ENCODE data around the gene MTMR4.
"Not testable (repeated sequence)": the region's sequence is repeated elsewhere in the genome, so short reads cannot be mapped to it uniquely, and the experiment has no call there.

MTMR4 gene

DNA sequence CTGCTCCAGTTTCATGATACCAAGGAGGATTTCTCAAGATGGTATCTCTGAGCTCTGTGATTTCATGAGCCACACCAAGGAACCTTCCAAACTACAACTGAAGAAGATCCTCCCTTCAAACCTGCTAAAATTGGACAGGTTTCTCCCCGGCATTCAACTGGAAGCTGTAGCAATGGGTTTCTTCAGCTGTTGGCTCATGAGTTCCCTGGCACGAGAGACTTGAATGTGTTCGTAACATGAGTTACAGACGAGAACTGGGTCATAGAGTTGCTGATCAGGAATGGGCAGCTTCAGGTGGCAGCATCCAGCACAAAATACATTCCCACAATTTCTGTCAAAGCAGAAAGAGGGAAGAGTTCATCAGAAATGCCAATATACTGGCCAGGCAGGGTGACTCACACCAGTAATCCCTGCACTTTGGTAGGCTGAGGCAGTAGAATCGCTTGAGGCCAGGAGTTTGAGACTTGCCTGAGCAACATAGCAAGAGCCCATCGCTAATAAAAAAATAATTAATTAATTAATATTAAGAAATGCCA lies 22.9 kb downstream of the MTMR4 start:
- DNase-seq, result no peak

DNA sequence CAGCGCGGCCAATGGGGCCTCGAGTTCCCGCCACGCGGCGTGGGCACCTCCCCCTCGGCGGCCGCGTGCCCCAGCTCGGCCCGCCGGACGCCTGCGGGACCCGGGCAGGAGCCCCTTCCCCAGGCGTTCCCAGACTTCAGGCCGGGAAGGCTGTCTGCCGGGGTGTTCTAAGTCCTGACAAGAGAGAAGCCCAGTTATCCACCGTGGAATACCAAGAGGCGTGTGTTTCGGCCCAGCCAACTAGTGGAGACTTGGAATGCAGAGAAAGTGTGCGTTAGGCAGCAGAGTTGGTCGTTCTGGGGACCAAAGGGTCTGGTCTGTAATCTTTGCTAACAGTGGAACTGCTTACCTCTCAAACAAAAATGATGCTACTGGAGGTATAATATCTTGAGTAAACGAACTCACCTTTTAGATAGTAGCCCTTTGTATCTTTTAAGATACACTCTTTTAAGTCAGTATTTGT lies 26.0 kb downstream of the MTMR4 start:
- no peak for DNase-seq

DNA sequence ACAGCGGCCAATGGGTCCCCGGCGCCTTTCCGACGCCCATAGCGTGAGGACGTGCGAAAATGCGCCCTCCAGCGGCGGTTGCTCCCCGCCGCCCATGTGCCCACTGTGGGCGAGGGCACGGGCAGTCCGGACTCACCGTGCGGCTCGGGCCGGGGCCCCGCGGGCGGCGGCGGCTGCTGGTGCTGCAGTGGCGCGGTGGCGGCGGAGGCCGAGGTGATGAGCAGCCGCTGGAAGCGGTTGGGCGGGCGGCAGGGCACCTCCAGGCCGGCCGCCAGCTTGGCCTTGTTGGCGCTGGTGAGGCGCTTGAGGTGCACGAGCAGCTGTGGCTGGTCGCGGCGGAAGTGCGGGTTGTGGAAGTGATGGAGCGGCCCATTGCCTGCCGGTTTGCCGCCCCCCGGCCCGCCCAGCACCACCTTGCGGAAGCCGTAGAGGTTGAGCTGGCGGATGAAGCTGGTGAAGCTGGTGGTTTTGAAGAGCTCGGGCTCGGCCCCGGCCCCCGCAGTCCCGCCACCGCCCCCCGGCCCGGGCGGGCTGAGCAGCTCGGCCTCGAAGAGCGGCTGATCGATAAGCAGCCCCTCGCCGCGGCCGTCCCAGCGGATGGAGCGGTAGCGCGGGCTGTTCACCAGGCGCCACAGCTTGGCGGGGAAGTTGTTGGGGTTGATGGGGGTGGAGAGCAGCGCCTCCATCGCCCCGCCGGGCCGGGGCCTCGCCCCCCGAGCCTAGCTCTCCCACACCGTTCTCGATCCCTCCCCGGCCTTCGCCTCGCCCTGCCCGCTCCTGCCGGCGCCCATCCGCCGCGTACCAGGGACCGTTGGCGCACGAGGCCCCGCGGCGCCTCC lies 26.6 kb downstream of the MTMR4 start, which contains the start of gene HSF5:
Gene HSF5 (minus strand): TSS at position 820 of the 839 bp plus-strand sequence. CDS start 134 bp downstream, at position 686.
- peak; percentile 67 for DNase-seq

DNA sequence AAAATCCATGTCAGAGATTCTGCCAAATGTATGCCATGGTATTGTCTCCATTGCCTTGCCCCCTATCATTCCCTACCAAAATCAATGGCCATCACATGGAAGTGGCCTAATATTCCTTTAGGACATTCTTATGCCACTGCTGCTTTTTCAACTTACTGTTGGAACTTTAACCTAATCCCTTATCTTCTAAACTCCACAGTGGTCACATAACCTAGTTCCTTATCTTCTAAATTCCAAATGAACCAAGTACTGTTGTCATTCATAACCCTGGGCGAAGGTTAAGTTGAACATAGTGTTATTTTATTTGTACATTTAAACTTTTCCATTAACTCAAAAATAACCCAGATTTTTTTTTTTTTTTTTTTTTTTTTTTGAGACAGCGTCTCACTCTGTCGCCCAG lies 29.8 kb downstream of the MTMR4 start:
- no peak for DNase-seq

DNA sequence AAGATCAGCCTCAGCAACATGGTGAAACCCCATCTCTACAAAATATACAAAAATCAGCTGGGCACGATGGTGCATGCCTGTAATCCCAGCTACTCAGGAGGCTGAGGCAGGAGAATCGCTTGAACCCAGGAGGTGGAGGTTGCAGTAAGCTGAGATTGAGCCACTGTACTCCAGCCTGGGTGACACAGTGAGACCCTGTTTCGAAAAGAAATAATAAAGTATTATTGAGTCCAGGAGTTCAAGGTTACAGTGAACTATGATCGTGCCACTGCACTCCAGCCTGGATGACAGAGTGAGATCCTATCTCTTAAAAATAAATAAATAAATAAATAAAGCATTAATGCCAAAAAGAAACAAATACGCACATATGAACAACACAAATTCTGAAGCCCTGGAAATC lies 32.6 kb downstream of the MTMR4 start:
- not testable (repeated sequence) for DNase-seq

DNA sequence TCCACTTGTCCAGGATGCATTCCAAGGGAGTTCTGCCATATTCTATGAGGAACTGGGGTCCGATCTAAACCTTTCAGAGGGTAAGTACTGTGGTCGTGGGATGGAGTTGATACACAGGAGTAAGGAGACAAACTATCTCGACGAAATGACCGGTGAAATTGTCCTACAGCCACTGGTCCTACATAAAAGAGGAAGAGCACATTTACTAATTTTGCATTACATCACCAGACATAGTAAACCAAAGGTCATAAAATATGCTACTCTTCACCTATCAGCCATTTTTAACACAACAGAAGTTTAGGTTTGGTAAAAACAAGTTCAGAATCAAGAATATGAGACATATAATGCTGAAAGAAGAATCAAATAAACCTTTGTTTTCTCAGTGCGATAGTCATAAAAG lies 34.3 kb downstream of the MTMR4 start:
- DNase-seq, result no peak

DNA sequence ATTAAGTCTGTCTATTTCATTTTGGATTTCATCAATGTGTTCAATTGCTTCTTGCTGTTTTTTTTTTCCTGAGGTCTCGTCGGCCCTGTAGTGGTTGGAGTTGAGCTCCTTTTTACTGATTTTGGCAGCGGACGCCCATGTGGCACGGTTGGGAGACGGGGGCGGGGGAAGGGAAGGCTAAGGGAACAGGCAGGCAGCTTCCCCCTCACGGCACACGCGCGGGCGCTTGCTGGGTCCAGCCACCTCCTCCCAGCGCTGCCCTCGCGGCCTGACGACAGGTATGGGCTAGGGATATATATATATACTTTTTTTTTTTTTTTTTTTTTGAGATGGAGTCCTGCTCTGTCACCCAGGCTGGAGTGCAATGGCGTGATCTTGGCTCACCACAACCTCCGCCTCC lies 37.6 kb downstream of the MTMR4 start:
- no peak for DNase-seq

DNA sequence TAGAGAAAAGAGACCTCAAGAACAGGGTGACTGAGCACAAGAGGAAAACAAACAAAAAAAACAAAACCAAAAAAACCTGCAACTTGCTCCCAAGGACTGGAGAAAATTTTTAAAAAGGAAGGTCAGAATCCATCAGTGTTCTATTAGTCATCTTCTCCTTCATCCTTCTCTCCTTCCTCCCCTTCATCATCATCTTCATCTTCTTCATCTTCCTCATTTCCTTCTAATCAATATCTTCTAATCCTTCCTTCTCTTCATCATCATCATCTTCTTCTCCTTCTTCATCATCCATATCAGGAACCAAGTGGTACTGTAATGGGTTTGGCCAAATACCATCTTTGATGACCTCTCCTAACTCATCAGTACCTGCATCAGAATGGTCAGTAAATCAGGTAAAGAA lies 38.5 kb downstream of the MTMR4 start:
- DNase-seq, result no peak

DNA sequence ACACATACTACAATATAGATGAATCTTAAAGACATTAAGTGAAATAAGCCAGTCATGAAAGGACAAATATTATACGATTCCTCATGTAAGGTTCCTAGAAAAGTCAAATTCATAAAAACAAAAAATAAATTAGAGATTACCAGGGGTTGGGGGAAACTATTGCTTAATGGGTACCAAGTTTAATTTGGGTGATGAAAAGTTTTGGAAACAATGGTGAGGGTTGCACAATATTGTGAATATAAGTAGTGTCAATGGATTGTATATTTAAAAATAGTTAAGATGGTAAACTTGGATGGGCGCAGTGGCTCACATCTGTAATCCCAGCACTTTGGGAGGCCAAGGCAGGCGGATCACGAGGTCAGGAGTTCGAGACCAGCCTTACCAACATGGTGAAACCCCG lies 44.1 kb downstream of the MTMR4 start:
- no peak for DNase-seq

DNA sequence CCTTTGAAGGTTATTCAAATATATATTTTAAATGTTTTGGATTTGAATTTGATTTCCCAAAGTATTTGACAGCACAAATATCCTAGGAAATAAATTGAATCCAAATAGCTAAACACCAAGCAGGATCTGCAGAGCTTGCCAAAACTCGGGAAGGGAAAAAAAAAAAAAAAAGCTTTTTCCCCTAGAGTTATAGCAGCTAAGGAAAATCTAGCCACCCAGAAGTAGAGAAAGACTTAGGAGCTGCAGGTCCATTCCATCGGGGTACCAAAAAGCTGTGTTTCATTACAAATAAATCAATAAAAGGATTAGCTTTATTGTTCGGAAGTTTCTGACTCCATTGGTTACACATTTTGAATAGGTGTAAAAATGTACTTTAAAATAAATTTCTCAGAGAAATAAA lies 45.5 kb downstream of the MTMR4 start:
- DNase-seq, result no peak

DNA sequence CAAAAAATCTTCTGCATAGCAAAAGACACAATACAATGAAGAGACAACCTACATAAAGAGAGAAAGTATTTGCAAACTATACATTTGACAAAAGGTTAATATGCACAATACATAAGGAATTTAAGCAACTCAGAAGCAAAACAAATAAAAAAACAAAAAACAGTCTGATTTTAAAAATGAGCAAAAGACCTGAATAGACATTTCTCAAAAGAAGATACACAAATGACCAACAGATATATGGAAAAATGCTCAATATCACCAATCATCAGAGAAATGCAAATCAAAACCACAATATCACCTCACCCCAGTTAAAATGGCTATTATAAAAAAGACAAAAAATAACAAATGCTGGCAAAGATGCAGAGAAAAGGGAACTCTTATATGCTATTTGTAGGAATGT lies 58.9 kb downstream of the MTMR4 start:
- DNase-seq, result no peak

DNA sequence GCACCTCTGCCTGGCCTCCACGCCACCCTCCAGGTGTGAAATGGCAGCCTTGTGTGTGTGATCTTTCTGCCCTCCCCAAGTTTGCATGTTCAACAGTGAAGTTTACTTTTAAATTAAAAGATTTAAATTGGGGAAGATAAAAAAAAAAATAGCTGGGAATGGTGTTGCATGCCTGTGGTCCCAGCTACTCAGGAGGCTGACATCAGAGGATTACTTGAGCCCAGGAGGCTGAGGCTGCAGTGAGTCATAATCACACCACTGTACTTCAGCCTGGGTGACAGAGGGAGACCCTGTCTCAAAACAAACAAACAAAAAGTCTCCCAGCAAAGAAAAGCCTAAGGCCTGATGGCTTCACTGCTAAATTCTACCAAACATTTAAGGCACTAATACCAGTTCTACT lies 61.7 kb downstream of the MTMR4 start:
- DNase-seq, result no peak

DNA sequence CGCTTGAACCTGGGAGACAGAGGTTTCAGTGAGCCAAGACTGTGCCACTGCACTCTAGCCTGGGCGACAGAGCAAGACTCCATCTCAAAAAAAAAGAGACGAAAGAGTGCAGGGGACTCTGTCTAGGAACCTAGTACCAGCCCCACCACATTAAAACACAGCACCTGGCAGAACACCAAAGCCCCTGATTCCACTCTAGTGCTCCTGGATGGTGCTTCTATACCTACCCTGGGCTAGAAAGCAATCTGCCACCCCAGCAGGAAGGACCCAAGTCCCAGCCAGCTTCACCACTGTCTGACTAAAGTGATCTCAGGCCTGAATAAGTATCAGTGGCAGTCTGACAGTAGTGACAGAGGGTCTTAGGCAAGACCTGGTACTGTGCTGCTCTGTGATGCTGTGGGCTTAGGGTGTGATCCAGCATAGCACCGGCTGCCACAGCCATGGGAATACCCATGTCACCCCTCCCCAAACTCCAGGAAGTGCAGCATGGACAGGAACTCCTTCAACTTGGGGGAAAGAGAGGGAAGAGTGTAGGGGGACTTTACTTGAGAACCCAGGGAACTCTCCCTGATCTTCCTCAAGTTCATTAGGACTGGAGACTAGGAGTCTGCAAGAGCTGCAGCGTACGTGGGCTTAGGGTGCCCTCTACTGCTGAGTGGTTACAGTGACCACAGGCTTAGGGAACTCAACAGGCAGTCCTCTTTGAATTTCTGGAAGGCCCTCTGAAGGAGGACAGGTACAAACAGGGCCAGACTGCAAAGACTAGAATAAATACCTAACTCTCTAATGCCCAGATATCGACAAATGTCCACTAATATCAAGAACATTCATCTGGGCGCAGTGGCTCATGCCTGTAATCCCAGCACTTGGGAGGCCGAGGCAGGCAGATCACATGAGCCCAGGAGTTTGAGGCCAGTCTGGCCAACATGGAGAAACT lies 67.1 kb downstream of the MTMR4 start:
- DNase-seq, result peak; percentile 34

DNA sequence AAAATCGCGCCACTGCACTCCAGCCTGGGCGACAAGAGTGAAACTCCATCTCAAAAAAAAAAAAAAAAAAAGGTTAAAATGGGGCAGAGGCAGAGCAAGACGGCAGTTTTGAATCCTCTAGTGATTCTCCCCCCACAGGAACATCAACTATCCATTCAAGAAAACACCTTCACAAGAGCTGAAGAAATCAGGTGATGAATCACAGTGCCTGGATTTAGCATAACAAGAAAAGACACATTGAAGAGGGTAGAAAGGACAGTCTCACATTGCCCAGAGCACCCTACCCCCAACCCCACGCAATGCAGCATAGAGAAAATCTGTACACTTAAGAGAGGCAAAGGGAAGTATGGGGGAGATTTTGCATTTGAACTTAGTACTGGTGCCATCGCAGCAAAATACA lies 68.4 kb downstream of the MTMR4 start:
- DNase-seq, result no peak

Measured in activated CD4-positive, alpha-beta T cell treated with anti-CD3 and anti-CD28 coated beads for 1 hour (primary cell).